Activated gamma-delta T cell treated with anti-CD3 and anti-CD28 coated beads, Interleukin-2, amount 50 U/mL, for 16 hours (primary cell): Measurements from ENCODE around the gene PSD4.

Experiments used
- DNase-seq: peaks from one replicate; pipeline ENCODE4 v3.0.0-alpha.2; 2020; ENCODE audit warnings: low read depth

Gene PSD4

DNA sequence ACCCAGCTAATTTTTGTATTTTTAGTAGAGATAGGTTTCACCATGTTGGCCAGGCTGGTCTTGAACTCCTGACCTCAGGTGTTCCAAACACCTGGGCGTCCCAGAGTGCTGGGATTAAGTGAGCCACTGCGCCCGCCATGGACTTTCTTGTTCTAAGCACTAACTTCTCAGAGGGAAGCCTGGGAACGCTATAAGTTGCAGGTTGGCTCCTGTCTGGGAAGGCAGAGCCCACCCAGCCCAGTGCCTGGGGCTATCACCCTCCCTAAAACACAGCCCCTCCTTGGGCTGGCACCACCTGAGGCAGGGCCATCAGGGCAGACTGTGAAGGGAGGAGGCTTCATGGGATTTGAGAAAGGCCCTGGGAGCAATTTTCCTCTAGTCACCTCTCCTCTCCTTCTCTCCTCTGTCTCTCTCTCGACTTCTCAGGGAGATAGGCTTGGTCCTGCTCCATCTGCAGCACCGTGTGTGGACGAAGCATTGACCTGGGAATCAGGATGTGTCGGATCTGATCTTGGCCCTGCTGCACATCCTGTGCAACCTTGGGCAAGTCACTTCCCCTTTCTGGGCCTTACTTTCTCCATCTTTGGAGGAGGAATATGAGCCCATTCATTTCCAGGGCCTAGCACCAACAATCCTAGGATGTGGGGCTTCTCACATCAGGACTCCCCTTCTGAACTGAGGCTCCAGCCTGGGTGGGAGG lies 10.9 kb downstream of the PSD4 start:
- DNase-seq = no peak

DNA sequence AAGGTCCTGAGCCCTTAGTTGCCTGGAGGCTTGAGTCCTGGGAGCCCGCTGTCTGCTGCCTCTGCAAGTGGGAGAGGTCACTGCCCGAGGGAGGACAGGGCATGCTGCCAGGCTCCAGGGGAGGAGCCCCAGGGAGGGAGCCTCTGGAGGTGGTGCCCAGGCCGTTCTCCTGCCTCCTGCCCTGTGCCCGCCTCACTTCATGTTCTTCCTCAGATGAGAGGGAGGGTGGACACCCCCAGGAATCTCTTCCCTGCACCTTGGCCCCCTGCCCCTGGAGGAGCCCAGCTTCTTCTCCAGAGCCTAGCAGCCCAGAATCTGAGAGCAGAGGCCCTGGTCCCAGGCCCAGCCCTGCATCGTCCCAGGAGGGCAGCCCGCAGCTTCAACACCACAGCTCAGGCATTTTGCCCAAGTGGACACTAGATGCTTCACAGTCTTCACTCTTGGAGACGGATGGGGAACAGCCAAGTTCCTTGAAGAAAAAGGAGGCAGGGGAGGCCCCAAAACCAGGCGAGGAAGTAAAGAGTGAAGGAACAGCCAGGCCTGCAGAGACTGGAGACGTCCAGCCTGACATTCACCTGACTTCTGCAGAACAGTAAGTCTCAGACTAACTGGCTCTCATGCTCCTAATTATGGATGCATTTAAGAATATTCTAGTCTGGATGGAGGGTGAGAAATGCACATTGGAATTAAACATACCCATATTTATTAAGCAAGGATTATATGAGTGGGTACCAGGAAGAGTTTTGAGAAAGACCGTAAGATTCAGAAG lies 12.1 kb downstream of the PSD4 start:
- no peak for DNase-seq

DNA sequence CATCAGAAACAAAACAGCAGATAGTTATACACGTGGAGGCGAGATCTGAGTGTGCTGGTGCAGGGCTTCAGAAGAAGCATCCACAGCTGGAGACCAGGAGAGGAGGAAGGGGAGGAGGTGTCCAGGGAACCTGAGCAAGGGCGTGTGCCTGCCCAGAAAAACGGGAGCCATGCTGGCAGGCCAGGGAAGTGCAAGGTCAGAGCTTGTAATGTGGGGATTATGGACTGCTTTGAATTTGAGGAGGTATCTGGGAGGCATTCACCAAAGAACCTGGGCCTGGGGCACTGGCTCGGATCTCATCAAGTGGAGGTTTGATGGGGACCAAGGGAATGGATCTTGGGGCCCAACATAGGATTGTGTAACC lies 12.6 kb downstream of the PSD4 start:
- DNase-seq = no peak

DNA sequence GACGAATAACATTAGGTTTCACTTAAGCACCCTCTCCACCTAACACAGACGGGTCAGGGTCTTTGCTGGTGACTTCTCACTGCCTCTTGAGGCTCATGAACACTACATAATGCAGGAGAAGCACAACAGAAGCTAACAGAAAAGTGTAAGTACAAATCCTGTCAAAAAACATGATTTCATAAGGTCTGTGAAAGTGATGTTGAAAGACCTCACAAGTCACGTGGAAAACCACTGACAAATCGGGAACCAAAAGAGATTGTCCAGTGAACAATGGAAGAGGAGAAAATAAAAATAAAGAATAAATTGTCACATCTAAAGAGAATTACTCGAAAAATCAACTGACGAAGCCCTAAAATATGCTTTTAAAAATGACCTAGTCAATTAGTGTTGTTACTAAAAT lies 14.0 kb downstream of the PSD4 start:
- DNase-seq = no peak

DNA sequence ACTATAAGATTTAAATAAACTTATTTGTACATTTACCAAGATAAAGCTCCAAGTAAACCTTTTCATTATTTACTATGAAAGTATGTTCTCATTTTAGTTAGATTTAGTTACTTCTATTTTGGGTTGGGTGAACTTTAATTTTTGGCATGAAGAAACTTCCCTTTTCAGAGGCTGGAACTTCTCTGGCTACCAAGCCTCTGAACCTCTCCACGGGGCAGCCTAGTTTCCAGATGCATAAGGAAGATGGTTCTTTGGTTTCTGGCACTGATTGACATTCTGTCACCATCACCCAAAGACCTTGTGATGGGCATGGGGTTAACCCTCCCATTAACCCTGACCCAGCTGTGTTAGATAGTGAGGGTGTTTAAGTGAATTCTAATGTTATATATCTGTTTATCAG lies 17.1 kb downstream of the PSD4 start:
- no peak for DNase-seq

DNA sequence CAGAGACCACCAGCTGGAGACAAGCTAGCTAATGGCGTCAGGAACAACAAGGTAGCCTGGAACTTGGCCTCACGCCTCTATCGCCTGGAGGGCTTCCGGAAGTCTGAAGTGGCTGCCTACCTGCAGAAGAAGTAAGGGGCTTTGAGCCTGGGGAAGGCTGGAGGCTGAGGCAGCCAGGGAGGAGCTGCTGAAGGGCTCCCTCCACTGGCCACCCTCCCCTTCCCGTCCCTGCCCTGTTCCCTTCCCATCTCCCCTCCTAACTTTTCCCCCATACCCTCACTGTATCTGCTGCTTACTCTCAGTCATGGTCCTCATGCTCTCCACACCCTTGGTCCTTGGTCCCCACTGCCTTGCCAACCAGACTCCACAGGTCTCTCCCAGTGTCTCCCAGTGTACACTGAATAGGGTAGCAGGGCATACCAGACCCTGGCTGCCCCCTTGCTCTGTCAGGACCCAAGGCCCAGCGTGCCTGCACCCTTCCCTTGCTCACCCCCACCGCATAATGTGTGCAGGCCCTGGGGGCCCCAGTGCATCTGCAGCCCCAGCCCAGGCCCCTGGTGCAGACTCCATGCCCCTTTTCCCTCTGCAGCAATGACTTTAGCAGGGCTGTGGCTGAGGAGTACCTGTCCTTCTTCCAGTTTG lies 18.8 kb downstream of the PSD4 start:
- DNase-seq = no peak

DNA sequence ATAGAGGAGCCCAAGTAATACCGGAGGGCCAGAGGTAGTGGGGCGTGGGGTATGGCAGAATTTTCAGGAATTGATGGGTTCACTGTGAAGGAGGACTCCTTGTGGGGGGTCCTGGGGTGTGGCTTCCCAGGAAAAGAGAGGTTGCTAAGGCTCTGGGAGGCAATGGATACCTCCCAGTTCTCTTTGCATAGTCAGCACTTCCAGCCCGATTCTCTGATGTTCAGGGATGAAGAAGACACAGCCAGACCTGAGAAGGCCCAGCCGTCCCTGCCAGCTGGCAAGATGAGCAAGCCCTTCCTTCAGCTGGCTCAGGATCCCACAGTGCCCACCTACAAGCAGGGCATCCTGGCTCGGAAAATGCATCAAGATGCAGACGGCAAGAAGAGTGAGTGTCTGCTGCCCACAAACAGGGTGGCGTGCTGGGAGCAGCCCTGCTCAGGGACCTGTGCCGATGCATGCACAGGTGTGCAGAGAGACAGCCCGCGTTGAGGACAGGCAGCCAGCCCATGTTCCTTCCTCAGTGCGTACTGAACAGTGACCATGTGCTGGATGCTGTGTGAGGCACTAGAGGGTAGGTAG lies 22.2 kb downstream of the PSD4 start:
- DNase-seq = no peak

DNA sequence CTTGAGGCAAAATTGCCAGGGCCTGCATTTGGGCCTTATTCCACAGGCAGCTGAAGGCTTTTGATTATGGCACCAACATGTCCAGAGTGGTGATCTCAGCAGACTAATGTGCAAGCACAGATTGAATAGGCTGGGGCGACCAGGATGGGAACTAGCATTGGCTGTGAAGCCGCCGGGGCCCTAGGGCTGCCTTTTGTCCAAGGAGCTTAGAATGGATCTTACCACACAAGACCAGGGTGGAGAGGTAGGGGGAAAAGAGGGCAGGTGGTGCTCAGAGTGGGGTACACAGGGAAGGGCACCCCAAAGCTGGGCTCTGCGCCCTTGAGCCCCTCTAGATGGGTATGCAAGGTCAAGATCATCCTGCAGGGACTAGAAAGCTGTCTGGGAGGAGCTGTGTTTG lies 23.1 kb downstream of the PSD4 start:
- DNase-seq = no peak

DNA sequence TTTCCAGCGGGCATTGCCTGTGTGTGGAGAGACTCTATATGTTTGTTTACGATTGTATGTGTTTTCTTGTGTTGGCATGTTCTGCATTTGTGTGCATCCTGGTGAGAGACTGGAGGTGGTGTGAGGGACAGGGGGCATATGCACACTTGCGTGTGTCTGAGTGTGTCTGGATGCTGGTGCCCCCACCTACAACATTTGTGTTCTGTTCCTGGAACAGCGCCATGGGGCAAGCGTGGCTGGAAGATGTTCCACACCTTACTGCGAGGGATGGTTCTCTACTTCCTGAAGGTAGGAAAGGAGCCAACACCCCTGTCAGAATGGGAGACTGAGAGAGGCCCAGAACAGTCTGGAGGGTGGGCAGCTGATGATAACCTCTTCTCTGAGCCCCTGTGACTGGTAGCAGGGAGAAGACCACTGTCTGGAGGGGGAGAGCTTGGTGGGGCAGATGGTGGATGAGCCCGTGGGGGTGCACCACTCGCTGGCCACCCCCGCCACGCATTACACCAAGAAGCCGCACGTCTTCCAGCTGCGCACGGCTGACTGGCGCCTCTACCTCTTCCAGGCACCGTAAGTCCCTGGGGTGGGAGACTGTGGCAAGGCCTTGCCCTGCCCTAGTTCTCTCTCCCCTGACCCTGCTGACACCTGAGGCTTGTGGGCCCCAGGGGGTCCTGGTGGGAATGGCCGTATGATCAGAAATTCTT lies 23.7 kb downstream of the PSD4 start:
- no peak for DNase-seq

DNA sequence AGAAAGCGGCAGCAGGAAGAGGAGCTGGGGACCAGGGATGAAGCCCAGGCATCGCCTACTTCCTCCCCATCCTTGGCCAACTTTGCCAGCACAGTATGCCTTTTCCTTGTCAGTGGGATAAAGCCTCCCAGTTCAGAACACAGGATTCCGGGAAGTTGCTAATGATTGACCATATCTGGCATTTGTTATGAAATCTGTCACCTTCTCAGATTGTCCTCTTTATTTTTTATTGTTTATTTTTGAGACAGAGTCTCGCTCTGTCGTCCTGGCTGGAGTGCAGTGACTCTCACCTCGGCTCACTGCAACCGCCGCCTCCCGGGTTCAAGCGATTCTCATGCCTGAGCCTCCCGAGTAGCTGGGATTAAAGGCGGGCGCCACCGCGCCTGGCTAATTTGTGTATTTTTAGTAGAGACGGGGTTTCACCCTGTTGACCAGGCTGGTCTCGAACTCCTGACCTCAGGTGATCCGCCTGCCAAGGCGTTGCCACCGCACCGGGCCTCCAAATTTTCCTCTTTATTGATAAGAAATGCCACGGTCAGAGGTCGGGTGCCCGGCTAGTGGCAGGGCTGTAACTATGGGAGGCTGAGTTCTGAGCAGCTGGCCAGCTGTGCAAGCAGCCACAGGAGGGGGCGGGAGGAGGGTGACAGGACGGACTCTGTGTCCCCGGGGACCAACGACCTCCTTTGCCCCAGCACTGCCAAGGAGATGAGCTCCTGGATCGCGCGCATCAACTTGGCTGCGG lies 24.4 kb downstream of the PSD4 start:
- no peak for DNase-seq

DNA sequence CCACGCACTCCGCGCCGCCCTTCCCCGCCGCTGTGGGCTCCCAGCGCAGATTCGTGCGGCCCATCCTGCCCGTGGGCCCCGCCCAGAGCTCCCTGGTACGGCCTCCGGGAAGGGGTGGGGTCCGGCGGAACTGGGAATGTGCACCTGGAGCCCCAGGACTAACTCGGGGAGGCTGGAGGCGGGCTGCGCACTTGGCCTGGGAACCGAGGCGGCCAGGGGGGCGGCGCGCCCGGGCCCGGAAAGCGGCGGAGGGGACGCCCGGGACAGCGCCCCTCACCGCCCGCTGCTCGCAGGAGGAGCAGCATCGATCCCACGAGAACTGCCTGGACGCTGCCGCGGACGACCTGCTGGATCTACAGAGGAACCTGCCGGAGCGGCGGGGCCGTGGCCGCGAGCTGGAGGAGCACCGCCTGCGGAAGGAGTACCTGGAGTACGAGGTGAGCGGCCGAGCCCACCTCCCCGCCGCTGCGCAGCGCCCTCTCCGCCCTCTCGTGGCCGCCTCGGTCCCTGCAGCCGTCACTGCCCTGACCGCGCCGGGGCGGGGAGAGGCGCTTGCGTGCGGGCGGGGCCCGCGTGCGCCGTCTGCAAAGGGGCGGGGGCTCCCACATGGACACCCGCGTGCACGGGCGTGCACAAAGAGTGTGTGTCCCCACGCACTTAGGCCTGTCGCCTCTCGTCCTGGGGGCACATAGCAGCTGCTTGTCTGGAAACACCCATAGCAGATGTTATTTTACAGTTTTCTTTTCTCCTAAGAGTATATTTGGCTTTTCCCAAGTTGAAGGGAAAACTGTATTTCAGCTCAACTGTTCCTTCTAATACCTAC lies 25.2 kb downstream of the PSD4 start:
- peak; percentile 52 for DNase-seq

DNA sequence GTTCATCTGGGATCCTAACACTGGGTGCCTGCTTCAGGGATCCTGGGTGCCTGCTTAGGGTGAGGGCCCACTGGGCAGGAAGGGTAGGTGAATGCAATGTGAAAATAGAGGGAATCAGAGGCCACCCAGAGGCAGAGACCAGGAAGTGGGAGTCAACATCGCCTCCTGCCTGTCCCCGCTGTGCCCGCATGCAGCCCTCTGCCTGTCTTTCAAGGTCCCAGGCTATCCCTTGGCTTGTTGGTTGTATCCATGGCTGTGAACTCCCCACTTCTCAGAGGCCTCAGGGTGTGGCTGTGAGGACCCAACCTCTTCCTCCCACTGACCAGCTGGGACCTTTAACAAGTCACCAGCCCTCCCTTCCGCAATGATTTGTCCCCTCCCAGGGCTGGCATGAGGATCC lies 26.5 kb downstream of the PSD4 start:
- no peak for DNase-seq

DNA sequence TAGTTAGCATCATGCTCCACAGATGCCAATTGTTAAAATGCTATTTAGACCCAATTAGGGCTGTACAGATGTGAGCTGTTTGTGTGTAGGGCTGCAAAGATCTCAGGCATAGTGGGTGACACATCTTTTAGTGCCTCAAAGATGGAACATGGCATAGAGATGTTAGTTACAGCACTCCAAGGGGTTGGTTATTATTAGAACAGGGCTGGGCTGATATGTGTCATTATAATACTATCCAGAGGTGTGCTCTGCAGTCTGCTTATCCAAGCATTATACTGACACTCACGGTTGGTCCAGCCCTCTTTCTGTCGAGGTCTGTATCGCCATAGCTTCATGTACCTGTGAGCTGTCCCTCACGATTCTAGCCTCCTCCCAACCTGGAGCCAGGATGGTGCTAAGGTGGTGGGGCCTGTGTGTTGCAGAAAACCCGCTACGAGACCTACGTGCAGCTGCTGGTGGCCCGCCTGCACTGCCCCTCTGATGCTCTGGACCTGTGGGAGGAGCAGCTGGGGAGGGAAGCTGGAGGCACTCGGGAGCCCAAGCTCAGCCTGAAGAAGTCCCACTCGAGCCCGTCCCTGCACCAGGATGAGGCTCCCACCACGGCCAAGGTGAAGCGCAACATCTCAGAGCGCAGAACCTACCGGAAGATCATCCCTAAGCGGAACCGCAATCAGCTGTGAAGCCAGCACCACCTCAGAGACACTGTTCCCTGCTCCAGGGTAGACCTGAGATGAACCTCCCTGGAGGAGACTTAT lies 27.1 kb downstream of the PSD4 start:
- DNase-seq = no peak

DNA sequence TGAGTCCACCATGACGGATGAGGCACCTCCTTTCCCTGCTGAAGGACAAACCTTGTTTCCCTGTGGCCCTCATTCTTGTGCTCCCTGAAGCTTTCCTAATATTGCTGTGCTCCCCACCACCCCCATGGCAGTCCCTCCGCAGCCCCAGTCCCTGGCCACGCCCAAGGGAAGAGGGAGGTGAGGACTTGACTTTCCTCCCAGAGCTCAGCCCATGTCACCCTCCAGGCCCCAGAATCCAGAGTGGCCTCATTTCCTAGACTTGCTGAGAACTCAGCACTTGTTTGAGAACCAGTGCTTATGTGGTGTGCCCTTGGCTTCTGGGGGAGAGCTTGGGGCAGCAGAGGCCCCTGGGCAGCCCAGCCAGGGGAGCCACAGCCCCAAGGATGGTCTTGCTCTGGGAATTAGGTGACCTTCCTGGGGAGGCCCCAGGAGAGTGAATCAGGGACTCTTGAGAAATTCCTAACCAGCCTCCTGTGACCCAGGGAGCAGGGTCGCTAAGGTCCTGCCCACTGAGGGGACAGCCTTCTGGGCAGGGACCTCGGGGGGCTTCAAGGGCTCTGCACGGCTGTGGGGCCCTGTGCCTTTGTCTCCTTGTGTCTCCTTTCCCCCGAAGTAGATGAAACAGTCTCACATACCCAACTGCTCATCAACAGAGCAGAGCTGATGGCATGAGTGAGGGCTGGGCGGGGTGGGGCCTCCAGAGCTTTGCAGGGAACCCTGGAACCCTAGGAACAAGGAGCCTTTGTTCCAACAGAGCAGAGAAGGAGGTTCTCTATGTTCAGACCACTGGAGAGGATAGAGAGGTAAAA lies 27.9 kb downstream of the PSD4 start:
- no peak for DNase-seq

DNA sequence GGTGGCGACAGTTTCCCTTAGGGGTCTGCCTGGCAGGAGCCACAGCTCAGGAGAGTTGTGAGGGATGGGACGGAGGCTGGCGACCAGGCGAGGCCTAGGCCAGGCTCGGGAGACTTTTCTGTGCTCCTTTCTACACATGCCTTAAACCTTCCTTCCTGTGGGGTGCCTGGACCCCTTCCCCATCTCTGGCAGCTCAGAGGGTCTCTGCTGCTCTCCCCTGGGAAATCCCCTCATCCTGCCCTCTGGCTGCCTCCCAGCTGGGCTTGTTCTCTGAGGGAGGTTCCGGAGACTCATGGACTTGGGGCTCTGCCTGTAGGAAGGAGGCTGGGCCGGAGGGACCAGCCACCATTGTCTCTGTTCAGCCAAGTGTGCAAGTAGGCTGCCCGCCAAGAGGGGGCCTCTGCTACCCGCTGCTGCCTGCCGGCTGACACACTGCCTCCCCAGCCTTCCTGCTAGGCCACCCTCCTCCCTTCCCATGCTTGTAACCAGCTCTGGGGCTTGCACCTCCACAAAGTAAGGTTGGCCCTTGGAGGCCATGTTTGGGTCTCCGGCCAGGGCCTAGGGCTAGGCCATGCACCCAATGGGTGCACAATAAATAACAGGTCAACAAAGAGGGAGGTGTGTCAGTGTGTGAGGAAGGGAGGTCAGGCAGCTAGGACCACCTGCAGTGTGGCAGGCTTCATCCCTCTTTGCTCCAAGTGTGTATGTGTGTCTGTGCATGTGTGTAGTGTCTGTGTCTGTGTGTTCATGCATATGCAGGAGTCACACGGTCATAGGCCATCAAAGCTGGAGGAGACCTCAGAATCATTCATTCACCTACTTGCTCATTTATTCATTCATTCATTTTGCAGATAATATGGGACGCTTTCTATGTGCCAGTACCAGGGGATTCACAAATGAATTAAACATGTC lies 28.8 kb downstream of the PSD4 start:
- no peak for DNase-seq

DNA sequence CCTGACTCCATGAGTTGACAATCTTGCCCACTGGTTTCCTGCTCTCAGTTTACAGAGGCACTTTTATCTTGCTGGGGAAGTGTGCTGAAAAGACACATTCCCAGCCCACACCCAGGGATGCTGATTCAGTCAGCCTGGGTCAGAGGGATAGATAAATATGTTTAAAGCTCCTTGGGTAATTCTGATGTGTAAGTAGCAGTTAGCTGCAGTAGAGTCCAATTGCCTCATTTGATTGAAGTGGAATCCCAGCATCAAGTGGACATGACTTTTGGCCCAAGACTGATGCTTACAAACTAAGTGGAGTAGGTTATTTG lies 29.4 kb downstream of the PSD4 start:
- DNase-seq = no peak

DNA sequence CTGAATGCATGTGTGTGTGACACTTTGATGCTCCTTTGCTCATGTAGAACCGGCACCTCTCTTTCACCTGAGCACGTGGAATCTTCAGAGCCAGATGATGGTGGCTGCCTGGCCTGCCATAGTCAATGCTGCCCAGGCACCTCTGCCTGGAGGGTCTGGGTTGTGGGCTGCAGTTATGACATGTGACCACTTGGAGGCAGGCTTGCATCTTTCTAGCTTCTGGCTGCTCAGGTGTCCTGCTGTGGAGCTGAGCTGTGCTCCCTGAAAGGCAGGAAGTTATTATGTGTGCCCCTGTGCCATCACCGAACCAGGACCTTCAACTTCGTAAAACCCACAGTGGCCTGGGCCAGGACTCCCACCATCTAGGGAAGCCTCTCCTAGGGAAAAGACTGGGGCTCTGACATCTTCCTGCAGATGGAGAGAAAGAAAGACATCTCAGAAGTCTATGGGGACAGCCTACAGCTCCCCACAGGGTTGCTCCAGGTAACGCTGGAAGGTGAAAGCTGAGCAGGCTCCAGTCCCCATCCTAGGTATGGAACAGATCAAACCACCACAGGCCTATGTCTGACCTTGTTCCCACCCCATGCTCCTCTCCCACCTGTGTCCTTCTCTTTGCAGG lies 30.2 kb downstream of the PSD4 start:
- peak; percentile 67 for DNase-seq

DNA sequence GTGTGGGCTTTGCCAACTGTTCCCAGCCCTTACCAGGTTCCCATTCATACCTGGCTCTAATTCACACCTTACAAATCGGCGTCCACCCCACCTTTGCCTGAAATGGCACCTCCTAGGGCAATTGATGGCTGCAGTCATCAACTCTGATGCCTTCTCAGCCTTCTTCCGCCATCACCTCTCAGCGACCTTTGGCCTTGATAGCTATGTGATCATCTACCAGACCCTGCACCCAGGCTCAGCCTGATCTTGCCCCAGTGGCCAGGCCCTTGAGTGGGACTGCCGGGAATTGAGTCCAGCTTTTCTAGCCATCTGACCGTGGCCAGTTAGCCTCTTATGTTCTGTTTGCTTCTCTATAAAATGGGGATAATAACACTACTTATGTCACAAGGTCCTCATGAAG lies 32.5 kb downstream of the PSD4 start:
- no peak for DNase-seq
